H54 (cell line): ENCODE results near the gene HS3ST6.
"Not testable (repeated sequence)": the region's sequence is repeated elsewhere in the genome, so short reads cannot be mapped to it uniquely, and the experiment has no call there.

Experiments used
- DNase-seq: peaks from one replicate; pipeline ENCODE4 v3.0.0; 2011; ENCODE audit warnings: low spot score, mixed read lengths; ENCODE audit not compliant: insufficient read length
- FAIRE-seq: peaks from 3 replicates; lab custom pipeline; 2011; peaks lifted over from hg19 to GRCh38; lab: Jason Lieb, UNC
- POLR2A ChIP-seq: IDR thresholded peaks from 2 replicates; pipeline ENCODE4 v1.6.1; 2011; ENCODE audit warnings: low read depth, mild to moderate bottlenecking, low read length

The HS3ST6 gene

DNA sequence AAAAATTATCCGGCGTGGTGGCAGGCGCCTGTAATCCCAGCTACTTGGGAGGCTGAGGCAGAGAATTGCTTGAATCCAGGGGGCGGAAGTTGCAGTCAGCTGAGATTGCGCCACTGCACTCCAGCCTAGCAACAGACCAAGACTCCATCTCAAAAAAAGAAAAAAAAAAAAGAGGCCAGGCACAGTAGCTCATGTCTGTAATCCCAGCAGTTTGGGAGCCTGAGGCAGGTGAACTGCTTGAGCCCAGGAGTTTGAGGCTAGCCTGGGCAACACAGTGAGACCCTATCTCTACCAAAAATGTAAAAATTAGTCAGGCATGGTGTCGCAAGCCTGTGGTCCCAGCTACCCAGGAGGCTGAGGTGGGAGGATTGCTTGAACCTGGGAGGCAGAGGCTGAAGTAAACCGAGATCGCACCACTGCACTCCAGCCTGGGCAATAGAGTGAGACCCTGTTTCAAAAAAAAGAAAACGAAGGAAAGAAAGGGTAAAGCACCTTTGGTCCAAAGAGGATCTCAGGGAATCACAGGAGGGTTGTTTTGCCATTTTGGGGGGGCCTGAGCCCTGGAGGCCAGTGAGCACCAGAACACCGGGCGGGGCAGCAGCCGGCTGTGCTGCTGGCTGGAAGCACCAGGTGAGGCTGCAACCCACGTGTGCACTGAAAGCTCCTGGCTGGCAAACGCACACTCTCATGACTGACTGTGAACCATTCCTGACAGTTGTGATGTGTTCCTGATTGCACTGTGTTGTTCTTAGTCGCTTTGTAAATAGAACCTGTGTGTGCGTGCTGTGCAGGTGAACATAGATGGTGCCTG, 18.4 kb downstream of the HS3ST6 start:
- no peak for TF ChIP-seq POLR2A
- FAIRE-seq (no peak), DNase-seq (no peak)

DNA sequence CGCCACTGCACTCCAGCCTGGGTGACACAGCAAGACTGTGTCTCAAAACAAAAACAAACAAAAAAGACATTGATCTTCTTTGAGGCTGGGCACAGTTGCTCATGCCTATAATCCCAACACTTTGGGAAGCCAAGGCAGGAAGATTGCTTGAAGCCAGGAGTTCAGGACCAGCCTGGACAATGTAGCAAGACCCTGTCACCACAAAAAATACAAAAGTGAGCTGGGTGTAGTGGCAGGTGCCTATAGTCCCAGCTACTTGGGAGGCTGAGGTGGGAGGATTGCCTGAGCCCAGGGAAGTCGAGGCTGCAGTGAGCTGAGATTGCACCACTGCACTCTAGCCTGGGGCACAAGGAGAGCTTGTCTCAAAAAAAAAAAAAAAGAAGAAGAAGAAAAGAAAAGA, 20.5 kb downstream of the HS3ST6 start:
- DNase-seq, FAIRE-seq: not testable (repeated sequence)

DNA sequence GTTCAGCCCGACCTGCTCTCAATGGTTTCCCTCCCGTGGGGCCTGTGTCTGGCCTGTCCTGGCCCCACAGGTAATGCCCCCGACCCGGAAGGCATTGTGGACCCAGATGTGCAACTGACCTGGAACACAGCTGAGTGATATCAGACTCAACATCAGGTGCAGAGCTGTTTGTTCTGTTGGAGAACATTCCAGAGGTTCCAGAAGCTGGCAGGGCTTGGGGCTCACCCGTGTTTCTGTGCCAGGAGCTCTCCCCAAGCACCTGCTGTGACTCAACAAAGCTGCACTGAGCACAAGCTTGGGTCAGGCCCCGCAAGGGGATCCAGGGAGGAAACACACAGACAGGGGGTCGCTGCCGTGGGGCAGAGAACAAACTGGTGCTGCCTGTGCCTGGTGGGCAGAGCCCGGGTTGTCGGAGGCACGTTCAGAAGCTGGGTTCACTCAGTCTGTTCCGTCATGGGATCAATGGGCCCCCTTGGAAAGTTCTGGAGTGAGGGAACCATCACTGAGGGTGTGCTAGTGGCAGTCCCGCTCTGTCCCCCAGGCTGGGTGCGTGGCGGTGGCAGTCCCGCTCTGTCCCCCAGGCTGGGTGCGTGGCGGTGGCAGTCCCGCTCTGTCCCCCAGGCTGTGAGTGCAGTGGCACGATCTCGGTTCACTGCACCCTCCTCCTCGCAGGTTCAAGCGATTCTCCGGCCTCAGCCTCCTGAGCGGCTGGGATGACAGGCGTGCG, 22.1 kb downstream of the HS3ST6 start:
- FAIRE-seq: no peak
- DNase-seq: no peak
- no peak for TF ChIP-seq POLR2A

DNA sequence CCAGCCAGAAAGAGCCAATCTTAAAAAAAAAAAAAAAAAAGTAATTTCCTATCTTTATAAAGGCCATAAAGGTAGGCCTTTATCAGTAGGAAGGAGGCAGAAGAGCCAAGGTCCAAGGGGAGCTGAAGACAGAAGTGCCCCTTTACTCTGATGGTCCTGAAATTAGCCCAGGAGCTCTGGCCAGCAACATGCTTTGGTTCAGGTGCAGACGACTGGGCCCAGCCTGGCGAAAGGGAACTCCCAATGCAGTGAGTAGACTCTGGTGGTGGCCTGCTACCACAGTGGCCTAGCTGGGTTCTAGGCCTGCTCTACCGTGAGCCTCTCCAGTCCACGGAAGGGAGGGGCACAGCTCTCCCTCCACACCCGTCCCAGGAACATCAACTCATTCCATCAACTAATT, 23.1 kb downstream of the HS3ST6 start:
- DNase-seq (no peak), FAIRE-seq (no peak)
- TF ChIP-seq POLR2A: no peak

DNA sequence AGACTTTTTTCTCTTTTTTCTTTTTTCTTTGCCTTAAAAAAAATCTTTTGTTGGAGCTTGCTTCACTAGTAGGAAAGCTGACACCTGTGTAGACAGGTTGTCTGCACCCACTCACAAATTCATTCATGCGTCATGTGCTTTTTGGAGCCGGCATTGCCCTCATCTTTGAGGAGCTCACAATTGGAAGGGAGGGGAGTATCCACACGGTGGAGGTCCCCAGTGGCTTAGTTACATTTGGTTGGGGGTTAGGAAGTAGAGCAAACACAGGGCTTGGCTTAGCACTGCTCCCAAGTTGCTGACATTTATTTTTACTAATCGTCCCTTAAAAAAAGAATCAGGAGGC, 27.5 kb downstream of the HS3ST6 start:
- no peak for TF ChIP-seq POLR2A
- FAIRE-seq: no peak

DNA sequence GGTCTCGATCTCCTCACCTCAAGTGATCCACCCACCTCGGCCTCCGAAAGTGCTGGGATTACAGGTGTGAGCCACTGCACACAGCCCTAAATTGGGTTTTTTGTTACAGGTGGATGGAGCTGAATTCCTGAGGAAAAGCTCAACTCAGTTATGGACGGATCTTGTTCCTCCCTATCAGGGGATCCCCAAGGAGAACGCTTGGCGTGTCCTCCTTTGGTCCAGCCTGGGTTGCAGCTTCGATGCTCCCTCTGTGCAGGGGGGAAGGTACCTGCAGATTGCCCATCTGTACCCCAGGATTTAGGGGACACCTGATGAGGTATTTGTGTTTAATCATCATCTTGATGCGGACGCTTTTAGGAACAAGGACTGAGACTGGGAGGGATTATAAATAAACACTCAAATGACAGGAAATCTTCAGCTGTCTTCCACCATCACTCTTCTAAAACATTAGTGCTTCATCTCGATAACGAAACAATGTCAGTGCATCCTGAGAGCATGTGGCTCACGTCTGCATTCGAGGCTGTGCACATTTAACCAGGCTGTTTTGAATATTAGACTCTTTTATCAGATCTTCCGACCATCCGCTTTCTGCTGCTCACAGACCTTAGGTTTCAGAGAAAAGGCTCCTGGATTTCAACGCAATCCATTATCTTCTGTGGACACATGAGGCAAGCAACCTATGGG, 28.0 kb downstream of the HS3ST6 start:
- no peak for DNase-seq
- no peak for TF ChIP-seq POLR2A
- no peak for FAIRE-seq

More for the DNA sequence above, 27.5 kb downstream of the HS3ST6 start:
- no peak for DNase-seq

DNA sequence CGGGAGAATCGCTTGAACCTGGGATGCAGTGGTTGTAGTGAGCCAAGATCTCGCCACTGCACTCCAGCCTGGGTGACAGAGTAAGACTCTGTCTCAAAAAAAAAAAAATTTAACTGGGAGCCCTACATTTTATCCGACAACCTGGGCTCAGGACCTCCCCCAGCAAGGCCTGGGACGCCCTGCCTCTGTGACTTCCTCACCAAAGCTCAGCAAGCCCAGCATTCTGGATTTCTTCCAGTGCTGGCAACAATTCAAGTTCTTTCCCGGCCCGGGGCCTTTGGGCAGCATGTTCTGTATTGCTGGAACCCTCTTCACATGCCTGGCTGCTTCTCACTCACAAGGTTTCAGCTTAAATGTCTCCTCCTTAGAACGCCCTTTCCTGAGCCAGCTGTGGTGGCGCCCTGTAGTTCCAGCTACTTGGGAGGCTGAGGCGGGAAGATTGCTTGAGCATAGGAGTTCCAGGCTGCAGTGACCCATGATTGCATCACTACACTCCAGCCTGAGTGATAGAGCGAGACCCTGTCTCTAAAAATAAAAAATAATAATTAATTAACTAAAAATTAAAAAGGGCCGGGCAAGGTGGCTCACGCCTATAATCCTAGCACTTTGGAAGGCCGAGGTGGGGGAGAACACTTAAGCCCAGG, 30.4 kb downstream of the HS3ST6 start:
- no peak for DNase-seq
- no peak for FAIRE-seq
- no peak for TF ChIP-seq POLR2A

DNA sequence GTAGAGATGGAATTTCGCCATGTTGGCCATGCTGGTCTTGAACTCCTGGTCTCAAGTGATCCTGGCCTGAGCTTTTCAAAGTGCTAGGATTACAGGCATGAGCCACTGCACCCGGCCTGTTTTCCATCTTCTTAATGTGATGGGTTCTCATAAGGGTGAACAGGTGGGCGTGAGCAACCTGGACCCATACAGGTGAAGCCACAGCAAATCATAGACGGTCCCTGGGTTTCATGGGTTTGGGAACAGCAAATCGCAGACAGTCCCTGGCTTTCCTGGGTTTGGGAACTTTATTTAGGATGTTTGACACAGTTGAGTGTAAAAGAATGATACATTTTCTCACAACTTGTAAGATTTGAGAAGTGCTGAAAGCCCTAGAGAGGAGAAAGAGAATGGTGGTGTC, 33.3 kb downstream of the HS3ST6 start:
- DNase-seq (no peak), FAIRE-seq (no peak)
- no peak for TF ChIP-seq POLR2A

DNA sequence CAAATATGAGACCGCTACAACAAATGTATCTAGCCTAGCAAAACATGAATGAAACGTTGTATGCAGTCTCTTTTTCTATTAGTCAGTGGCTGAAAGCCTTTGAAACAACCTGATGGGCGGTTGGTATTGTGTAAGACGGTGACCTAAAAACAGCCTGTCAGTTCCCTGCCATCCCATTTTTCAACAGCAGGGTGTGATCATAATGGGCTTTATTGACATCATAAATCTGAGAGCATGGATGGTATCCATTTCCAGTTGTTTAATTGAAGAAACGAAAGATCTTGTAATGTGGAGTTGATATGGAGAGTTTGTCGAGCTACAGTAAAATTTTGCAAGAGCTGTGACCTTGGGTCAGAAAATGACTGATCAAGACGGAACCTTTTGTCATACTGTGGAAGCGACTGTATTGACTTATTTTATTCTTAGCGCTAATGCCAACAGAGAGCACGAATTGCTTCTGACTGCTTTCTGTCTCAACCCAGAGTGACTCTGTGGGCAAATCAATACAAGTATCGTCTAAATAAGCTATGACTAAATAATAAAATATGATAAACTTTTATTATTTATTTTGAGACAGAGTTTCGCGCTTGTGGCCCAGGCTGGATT, 34.0 kb downstream of the HS3ST6 start:
- DNase-seq (no peak), FAIRE-seq (no peak)
- TF ChIP-seq POLR2A: no peak

DNA sequence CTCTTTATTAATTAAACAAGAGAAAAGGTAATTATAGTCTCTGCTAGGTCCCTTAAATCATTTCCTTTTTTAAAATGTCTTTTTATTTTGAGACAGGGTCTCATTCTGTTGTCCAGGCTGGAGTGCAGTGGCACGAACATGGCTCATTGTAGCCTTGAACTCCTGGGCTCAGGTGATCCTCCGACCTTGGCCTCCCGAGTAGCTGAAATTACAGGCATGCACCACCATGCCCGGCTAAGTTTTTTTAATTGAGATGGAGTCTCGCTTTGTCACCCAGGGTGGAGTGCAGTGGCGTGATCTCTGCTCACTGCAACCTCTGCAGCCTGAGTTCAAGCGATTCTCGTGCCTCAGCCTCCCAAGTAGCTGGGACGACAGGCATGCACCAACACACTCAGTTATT, 37.0 kb downstream of the HS3ST6 start:
- DNase-seq, FAIRE-seq: not testable (repeated sequence)

DNA sequence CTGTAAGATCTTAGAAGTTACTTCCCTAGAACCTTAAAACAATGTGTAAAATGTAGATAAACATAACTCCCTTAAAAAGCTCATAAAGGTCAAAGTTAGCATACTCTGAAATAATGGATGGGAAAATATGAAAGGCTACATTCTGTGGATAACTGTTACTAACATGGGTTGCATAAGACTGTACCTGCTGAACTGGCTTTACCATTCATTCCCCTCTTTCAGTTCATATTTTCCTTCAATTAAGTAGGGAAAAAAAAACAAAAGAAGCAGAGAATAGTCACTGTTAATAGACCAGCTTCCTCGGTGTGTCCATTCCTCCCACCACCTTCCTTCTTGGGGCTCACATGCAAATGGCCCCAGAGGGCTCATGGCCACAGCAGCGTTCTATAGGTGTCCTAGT, 38.7 kb downstream of the HS3ST6 start:
- no peak for TF ChIP-seq POLR2A
- no peak for FAIRE-seq
- no peak for DNase-seq

DNA sequence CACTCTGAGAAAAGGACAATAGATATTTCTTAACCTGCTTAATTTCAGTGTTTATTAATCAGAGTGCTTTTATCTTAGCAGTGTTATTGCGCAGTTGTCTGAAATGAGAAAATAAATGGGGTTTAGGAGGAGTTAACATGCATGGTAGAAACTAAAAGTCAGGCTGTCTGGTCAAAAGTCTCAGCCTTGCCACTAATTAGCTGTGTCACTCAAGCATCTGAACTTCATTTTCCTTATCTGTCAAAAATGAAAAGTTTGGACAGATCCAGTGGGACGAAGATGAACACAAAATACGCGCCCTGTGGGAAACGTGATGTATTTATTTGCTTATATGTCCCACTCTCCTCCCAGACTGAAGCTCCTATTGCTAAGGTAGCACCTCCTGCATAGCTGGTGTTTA, 40.0 kb downstream of the HS3ST6 start:
- TF ChIP-seq POLR2A: no peak
- no peak for FAIRE-seq
- DNase-seq: no peak

DNA sequence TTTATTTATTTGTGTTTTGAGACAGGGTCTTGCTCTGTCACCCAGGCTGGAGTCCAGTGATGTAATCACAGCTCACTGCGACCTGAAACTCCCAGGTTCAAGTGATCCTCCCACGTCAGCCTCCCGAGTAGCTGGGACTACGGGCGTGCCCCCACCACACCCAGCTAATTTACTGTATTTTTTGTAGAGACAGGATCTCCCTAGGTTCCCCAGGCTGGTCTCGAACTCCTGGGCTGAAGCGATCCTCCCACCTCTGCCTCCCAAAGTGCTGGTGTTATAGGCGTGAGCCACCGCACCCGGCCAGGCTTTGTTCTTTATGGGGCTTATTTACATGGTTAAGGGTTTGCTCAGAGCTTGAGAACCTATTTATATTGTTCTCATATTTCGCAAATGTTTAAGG, 40.4 kb downstream of the HS3ST6 start:
- DNase-seq (no peak), FAIRE-seq (no peak)
- TF ChIP-seq POLR2A: no peak

DNA sequence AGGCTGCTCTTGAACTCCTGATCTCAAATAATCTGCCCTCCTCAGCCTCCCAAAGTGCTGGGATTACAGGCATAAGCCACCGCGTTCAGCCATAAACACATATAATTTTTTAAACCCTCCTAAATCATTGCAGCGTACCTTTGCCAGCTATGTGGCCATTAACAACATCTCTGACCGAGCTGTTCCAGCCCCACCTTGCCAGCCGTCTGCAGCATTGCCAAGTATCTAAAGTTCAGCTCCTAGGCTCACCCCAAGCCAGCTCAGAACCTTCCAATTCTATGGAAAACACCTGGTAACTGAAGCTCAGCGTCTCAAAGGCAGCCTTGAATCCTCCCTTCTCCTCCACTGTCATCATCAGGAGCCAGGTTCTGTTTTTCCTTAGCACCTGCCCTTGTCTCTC, 41.1 kb downstream of the HS3ST6 start:
- FAIRE-seq (no peak), DNase-seq (no peak)
- no peak for TF ChIP-seq POLR2A
